HG02981 (cell line): Measurements from ENCODE around the gene TMEM232.
"Not testable (repeated sequence)": the region's sequence is repeated elsewhere in the genome, so short reads cannot be mapped to it uniquely, and the experiment has no call there.

ENCODE experiments used
- ATAC-seq: cut with Tn5 transposase; IDR thresholded peaks from one replicate; pipeline ENCODE4 v1.9.1; 2021; ENCODE audit warnings: mild to moderate bottlenecking, moderate library complexity; ENCODE audit not compliant: unreplicated experiment

The TMEM232 gene

GRCh38 chr5:110716247-110717245 lies 9.9 kb downstream of the TMEM232 start:
- peak; percentile 92 for ATAC-seq

GRCh38 chr5:110707260-110707844 lies 19.1 kb downstream of the TMEM232 start:
- ATAC-seq = no peak

DNA sequence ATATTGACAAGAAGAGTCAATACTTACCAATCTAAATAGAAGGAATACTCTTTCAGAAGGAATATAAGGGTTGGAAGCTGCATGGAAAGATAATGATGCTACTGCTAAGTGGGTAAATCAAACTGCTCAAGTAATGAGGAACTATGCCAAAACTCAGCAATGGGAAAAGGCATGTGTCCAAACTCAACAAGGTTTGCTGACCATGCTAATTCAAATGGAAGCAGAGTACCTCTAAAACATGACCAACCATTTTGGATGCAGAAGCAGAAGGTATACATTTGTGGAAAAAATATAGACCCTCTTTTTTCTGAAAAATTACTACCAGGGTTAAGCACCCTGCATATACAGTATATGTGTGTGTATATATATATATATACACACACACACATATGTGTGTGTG lies 21.1 kb downstream of the TMEM232 start:
- no peak for ATAC-seq

- ATAC-seq = no peak
Observed at GRCh38 chr5:110703481-110703880, 23.0 kb downstream of the TMEM232 start.

GRCh38 chr5:110702704-110703103 lies 23.8 kb downstream of the TMEM232 start:
- no peak for ATAC-seq

GRCh38 chr5:110702300-110702699 lies 24.2 kb downstream of the TMEM232 start:
- no peak for ATAC-seq

GRCh38 chr5:110692669-110693068 lies 33.8 kb downstream of the TMEM232 start:
- ATAC-seq = not testable (repeated sequence)

- not testable (repeated sequence) for ATAC-seq
Observed at GRCh38 chr5:110690587-110690986, 35.9 kb downstream of the TMEM232 start.

- ATAC-seq = no peak
Observed at GRCh38 chr5:110687485-110687884, 39.0 kb downstream of the TMEM232 start.

- no peak for ATAC-seq
Observed at GRCh38 chr5:110686270-110686669, 40.2 kb downstream of the TMEM232 start.

DNA sequence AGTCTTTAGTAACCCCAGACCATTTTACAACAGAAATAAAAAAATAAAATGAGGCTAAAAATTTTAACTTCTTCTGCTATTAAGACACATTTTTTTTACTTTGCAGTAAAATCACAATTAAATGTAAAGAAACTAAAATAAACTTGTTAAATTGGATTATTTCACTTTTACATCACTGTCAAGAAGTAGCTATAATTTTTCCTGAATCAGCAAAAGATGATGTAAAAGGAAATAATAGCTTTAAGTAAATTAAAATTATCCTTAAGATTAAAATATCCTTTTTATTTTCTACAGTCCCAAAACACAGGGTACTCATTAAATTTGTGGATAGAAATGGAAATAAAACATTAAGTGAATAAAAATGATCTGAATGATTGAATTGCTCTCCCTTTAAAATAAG lies 44.5 kb downstream of the TMEM232 start:
- ATAC-seq = no peak

DNA sequence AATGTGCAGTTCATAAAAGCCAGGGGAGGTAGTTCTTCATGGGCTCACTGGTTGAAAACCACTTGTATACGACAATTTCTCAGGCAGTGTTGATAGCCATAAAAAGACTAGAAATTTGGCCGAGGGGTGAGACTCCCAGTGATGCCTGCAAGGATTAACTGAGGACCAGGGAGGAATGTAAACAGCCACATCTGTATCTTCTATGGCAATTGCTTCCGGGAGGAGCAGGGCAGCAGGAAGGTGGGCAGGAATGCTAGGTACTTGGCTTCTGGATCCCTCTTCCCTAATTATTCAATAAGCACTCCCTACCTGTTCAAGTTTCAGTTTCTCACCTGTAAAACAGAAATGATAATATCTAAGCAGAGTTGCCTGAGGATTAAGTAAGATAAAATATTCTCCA lies 45.4 kb downstream of the TMEM232 start:
- no peak for ATAC-seq

- not testable (repeated sequence) for ATAC-seq
Observed at GRCh38 chr5:110676554-110676953, 49.9 kb downstream of the TMEM232 start.

DNA sequence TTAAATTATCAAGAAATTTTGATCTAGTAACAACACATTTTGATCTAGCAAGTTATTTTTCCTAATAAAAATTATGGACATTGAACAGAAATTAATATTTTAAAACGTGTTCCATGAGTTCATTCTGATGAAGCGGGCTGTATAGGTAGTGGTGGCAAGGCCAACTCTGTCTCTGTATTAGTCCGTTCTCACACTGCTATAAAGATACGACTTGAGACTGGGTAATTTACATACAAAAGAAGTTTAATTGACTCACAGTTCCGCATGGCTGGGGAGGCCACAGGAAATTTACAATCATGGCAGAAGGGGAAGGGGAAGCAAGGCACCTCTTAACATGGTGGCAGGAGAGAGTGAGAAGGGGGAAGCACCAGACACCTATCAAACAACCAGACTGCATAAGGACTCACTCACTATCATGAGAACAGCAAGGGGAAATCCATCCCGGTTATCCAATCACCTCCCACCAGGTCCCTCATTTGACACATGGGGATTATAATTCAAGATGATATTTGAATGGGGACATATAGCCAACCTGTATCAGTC lies 61.2 kb downstream of the TMEM232 start:
- ATAC-seq = no peak

DNA sequence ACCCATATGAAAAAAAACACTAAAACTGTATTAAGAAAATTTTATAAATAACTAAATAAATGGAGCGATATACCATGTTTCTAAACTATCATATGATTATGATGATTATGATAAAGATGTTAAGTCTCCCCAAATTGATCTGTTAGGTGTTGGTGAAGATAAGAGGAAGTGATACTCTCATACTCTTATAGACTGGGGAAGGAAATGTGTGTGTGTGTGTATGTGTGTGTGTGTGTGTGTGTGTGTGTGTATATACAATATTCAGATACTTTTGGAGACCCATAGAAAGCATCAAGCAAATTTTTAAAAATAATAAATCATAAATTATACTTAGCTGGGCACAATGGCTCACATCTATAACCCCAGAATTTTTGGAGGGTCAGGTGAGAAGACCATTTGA lies 62.9 kb downstream of the TMEM232 start:
- peak; percentile 66 for ATAC-seq

- ATAC-seq = no peak
Observed at GRCh38 chr5:110658006-110658405, 68.5 kb downstream of the TMEM232 start.

DNA sequence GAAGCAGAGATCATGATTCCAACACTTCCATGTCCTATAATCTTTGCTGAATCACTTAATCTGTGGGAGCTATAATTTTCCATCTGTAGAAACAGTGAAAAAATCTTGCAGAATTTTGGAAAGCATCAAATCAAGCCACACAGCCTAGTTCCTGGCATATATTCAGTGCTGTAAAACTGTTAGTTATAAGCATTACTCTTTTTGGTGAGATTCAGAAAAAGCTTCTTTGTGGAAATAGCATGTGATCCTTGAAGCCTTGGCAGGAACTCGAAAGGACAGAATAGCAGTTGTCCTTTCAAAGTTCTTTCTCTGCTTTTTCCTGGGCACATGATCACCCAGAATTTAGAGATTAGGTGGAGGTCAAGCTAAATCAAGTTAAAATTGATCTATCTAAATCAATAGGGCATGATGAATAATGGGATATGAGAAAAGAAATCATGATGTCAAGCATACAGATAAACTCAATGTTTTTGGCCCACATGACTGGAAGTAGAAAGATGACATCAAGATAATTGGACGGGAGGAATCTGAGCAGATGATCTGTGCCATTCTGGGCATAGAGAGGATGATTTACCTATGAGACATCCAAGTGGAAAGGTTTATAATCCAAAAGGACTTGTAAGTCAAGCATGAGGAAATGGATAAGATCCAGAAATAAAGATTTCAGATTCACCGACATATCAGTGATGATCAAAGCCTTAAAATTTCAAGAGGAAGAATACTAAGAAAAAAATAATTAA lies 73.1 kb downstream of the TMEM232 start:
- no peak for ATAC-seq

DNA sequence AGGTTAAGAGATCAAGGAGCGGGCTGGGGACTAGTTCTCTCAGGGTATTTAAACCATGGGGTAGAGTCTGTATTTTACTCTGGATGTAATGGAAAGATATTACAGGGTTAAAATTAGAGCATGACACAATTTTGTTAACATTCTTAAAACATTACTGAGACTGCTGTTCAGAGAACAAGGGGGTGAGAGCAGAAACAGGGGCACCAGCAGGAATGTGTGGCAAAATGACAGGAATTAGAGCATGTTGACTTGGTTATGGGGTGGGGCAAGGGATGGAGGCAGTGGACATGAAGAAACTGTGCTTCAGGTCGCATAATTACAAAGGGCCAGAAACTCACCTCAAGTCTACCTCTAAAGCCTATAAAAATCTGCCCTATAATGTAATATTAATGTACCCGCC lies 75.0 kb downstream of the TMEM232 start:
- ATAC-seq = no peak

GRCh38 chr5:110644357-110644756 lies 82.1 kb downstream of the TMEM232 start:
- no peak for ATAC-seq

- ATAC-seq = no peak
Observed at GRCh38 chr5:110638970-110639902, 87.2 kb downstream of the TMEM232 start.
